Spleen (tissue), 11 donors: Measurements from ENCODE around the gene DAB2IP. TPM values are rescaled to one million over a fixed set of nuclear protein-coding genes. Genes with fewer than 3 reads are reported as not detected.
A peak's percentile ranks its signal among the peaks of the same experiment; 100 is the strongest.

Source experiments
- DNase-seq: peaks from one replicate; pipeline ENCODE4 v3.0.0-alpha.2; 2020
- H3K27ac ChIP-seq, 8 donors: fragments of 200-600 bp; sonication (generic) in 7 of 8; 1 replicate in 4 of 8; 2 replicates in 4 of 8; pipeline versions ENCODE4 v1.5.0 to v1.8.0; 2016 to 2021; ENCODE audit warnings: inconsistent platforms in 4 of 8, mild to moderate bottlenecking in 4 of 8, moderate library complexity in 1 of 8
- H3K27me3 ChIP-seq, 7 donors: fragments of 200-600 bp; sonication (generic) in 6 of 7; replicated peaks in 1 of 7; 1 replicate in 4 of 7; 2 replicates in 3 of 7; pipeline versions ENCODE4 v1.5.0 to v1.8.0; 2016 to 2021; ENCODE audit warnings: inconsistent platforms in 3 of 7, mild to moderate bottlenecking in 1 of 7
- H3K36me3 ChIP-seq, 6 donors: fragments of 200-600 bp; sonication (generic) in 5 of 6; 1 replicate in 4 of 6; 2 replicates in 2 of 6; pipeline versions ENCODE4 v1.5.0 to v1.8.0; 2016 to 2021; ENCODE audit warnings: inconsistent platforms in 2 of 6
- H3K4me1 ChIP-seq, 6 donors: fragments of 200-600 bp; sonication (generic) in 5 of 6; 1 replicate in 3 of 6; 2 replicates in 3 of 6; pipeline versions ENCODE4 v1.5.0 to v1.8.0; 2016 to 2021; ENCODE audit warnings: inconsistent platforms in 3 of 6
- H3K4me3 ChIP-seq, 8 donors: fragments of 200-600 bp; sonication (generic) in 7 of 8; 1 replicate in 4 of 8; 2 replicates in 4 of 8; pipeline versions ENCODE4 v1.5.0 to v1.8.0; 2016 to 2021; ENCODE audit warnings: inconsistent platforms in 4 of 8, mild to moderate bottlenecking in 4 of 8, moderate library complexity in 2 of 8
- H3K9me3 ChIP-seq, 8 donors: fragments of 200-600 bp; sonication (generic) in 7 of 8; 1 replicate in 4 of 8; 2 replicates in 4 of 8; pipeline versions ENCODE4 v1.5.0 to v1.8.0; 2016 to 2021; ENCODE audit warnings: inconsistent platforms in 4 of 8
- POLR2A ChIP-seq, 3 donors: fragments of 450-650 bp; IDR thresholded peaks; one replicate each; pipeline ENCODE4 v1.5.1; 2017; ENCODE audit warnings: antibody characterized with exemption in 3 of 3, mild to moderate bottlenecking in 1 of 3
- POLR2AphosphoS5 ChIP-seq, 3 donors: sonication (generic); formaldehyde crosslinking; IDR thresholded peaks; one replicate each; pipeline ENCODE4 v1.5.1; 2017; ENCODE audit warnings: antibody characterized with exemption in 3 of 3
- WGBS, 5 donors: extraction: QIAGEN DNeasy Blood & Tissue Kit in 3 of 5; methylation state at CpG; one replicate each; pipeline versions ENCODE4 v1.1.5 to v1.1.7; 2013 to 2018; 5-methylcytosine and 5-hydroxymethylcytosine counted together
- intact Hi-C: fragments of 100-400 bp; cut with DNase I; formaldehyde crosslinking; loops from one replicate; pipeline ENCODE4 v1.15.0; 2023; ENCODE audit warnings: low total_unique reads
- polyA plus RNA-seq, 3 donors: library from polyadenylated mRNA; stranded (reverse); fragments of 200-250 nt; gene quantifications; one replicate each; pipeline ENCODE4 v1.2.1, GENCODE V29; 2013
- total RNA-seq, 7 donors: library from RNA; depleted of rRNA in 3 of 7; stranded (reverse); fragments of >200 nt in 3 of 7; fragmentation: NEBNext Ultra II Directional in 4 of 7; extraction: Animal tissue kit (Norgen Biotek cat#: 25700) in 4 of 7; gene quantifications; one replicate each; pipeline versions ENCODE4 v1.1.0 to v1.2.1, GENCODE V29; 2016 to 2021
- TF ChIP-seq, protein P1 (sequence below), 11 experiments: fragments of 200-600 bp in 7 of 11; fragments of 450-650 bp in 4 of 11; sonication (generic) in 4 of 11; IDR thresholded peaks in 8 of 11; conservative IDR thresholded peaks in 3 of 11; 1 replicate in 7 of 11; 2 replicates in 4 of 11; pipeline versions ENCODE4 v1.4.0 to v1.8.0; 2016 to 2021; ENCODE audit warnings: antibody characterized with exemption in 11 of 11, inconsistent platforms in 4 of 11, mild to moderate bottlenecking in 1 of 11
- donor health status: healthy with polysubstance abuse.
- donor health status: DM: no; HTN: no; CAD: no; lungs with moderate emphysema.
- donor health status: DM: no; HTN: no; CAD: no.
- donor health status: Bipolar disorder and iron deficiency.
- donor health status: healthy.
- donor health status: DM: no; HTN: no; CAD: no.
- donor health status: DM: yes; HTN: yes; CAD: no.

The DAB2IP gene
- total and polyA plus RNA-seq, 10 donors: 5.0 to 83.0 (median 38.1) TPM

- Histone ChIP-seq H3K4me3 (no peak overlapping the region), H3K4me1 (peaks cover 0 to 12% (median 0%) of the 10 kb centered on the region in 6 donors), H3K36me3 (no peaks in the 10 kb centered on the region), H3K27ac (no peak overlapping the region), H3K9me3 (no peaks in the 10 kb centered on the region), H3K27me3 (peaks cover 0 to 17% (median 0%) of the 10 kb centered on the region in 7 donors)
- 89 to 96% (median 93%) methylated on average over 3 of the region's 3 CpGs for WGBS, 5 donors
- TF ChIP-seq POLR2AphosphoS5 (IDR thresholded peaks at IDR 0.05) (no peak), POLR2A (IDR thresholded peaks at IDR 0.05) (no peak)
- intact Hi-C loops: loop anchor here (2.0 to 10.0 kb wide), 2 partner anchors 141 to 307 kb away; no protein-coding TSS in a partner anchor
- peak; percentile 50 for DNase-seq
Measured at GRCh38 chr9:121685795-121686377, 34.5 kb downstream of the DAB2IP start.

GRCh38 chr9:121686930-121687541 is 35.6 kb downstream of the DAB2IP start:
- DNase-seq: peak; percentile 88
- Histone ChIP-seq H3K4me3 (no peak overlapping the region), H3K4me1 (peaks cover 0 to 19% (median 4%) of the 10 kb centered on the region in 6 donors), H3K36me3 (no peaks in the 10 kb centered on the region), H3K9me3 (no peaks in the 10 kb centered on the region), H3K27me3 (peaks cover 0 to 17% (median 0%) of the 10 kb centered on the region in 7 donors), H3K27ac (no peak overlapping the region)
- intact Hi-C loops: loop anchor here (2.0 to 10.0 kb wide), 2 partner anchors 142 to 306 kb away; no protein-coding TSS in a partner anchor
- 49 to 62% (median 59%) methylated on average over 3 of the region's 3 CpGs for WGBS, 5 donors
- TF ChIP-seq POLR2AphosphoS5 (IDR thresholded peaks at IDR 0.05): peak in 1 of 3 donors; percentile 11
- TF ChIP-seq, protein P1, sequence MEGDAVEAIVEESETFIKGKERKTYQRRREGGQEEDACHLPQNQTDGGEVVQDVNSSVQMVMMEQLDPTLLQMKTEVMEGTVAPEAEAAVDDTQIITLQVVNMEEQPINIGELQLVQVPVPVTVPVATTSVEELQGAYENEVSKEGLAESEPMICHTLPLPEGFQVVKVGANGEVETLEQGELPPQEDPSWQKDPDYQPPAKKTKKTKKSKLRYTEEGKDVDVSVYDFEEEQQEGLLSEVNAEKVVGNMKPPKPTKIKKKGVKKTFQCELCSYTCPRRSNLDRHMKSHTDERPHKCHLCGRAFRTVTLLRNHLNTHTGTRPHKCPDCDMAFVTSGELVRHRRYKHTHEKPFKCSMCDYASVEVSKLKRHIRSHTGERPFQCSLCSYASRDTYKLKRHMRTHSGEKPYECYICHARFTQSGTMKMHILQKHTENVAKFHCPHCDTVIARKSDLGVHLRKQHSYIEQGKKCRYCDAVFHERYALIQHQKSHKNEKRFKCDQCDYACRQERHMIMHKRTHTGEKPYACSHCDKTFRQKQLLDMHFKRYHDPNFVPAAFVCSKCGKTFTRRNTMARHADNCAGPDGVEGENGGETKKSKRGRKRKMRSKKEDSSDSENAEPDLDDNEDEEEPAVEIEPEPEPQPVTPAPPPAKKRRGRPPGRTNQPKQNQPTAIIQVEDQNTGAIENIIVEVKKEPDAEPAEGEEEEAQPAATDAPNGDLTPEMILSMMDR (IDR thresholded peaks at IDR 0.05 in 8 of 11, conservative IDR thresholded peaks at IDR 0.05 in 3 of 11): peak; percentile 55 to 90 (median 81)
- TF ChIP-seq POLR2A (IDR thresholded peaks at IDR 0.05): no peak

GRCh38 chr9:121688146-121688680 is 36.8 kb downstream of the DAB2IP start:
- WGBS, 5 donors: 80 to 94% (median 86%) methylated on average over 12 of the region's 12 CpGs
- peaks cover 0 to 15% (median 0%) of the 10 kb centered on the region in 7 donors for H3K27me3 ChIP-seq
- intact Hi-C loops: loop anchor here (10.0 kb wide), 1 partner anchor 143 kb away; no protein-coding TSS in a partner anchor
- no peak overlapping the region for H3K27ac ChIP-seq
- no peak overlapping the region for H3K4me3 ChIP-seq
- peak; percentile 41 for DNase-seq
- no peak for TF ChIP-seq POLR2AphosphoS5 (IDR thresholded peaks at IDR 0.05)
- TF ChIP-seq, protein P1 (IDR thresholded peaks at IDR 0.05 in 8 of 11, conservative IDR thresholded peaks at IDR 0.05 in 3 of 11): no peak
- no peak for TF ChIP-seq POLR2A (IDR thresholded peaks at IDR 0.05)
- no peaks in the 10 kb centered on the region for H3K9me3 ChIP-seq
- H3K36me3 ChIP-seq: no peaks in the 10 kb centered on the region
- H3K4me1 ChIP-seq: peaks cover 0 to 25% (median 10%) of the 10 kb centered on the region in 6 donors

DNA sequence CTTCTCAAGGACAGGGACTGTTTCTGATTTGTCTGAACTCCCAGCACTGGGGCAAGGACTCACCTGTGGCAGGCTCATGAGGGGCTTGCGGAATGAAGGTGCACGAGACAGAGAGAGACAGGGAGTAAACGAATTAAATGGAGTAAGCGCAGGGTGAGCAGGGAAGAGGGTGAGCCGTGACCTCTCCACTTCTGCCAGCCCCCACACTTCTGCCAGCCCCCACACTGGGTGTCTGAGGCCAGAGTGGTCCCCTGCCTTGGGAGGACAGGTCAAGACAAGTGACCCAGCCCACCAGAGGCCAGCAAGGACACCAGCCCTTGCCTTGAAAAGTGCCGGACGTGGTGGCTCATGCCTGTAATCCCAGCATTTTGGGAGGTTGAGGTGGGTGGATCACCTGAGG is 37.2 kb downstream of the DAB2IP start:
- DNase-seq: peak; percentile 51
- Histone ChIP-seq H3K4me1 (peaks cover 0 to 25% (median 12%) of the 10 kb centered on the region in 6 donors), H3K9me3 (no peaks in the 10 kb centered on the region), H3K4me3 (no peak overlapping the region), H3K36me3 (no peaks in the 10 kb centered on the region), H3K27ac (no peak overlapping the region), H3K27me3 (peaks cover 0 to 15% (median 0%) of the 10 kb centered on the region in 7 donors)
- TF ChIP-seq, protein P1 (IDR thresholded peaks at IDR 0.05 in 8 of 11, conservative IDR thresholded peaks at IDR 0.05 in 3 of 11): no peak
- TF ChIP-seq POLR2A (IDR thresholded peaks at IDR 0.05): no peak
- no peak for TF ChIP-seq POLR2AphosphoS5 (IDR thresholded peaks at IDR 0.05)
- WGBS, 5 donors: 90 to 96% (median 92%) methylated on average over 7 of the region's 7 CpGs
- intact Hi-C loops: loop anchor here (10.0 kb wide), 1 partner anchor 144 kb away; no protein-coding TSS in a partner anchor
